Mucosa of rectum (tissue), 2 donors: ENCODE data around the gene DCXR.

Source experiments
- H3K27ac ChIP-seq, 2 donors: one replicate each; pipeline ENCODE4 v1.7.0; 2013; ENCODE audit warnings: inconsistent platforms in 2 of 2, low read depth in 2 of 2, low read length in 2 of 2
- H3K27me3 ChIP-seq, 2 donors: one replicate each; pipeline ENCODE4 v1.7.0; 2013; ENCODE audit warnings: low read length in 2 of 2; ENCODE audit not compliant: control insufficient read depth in 2 of 2, insufficient read depth in 2 of 2
- H3K36me3 ChIP-seq, 2 donors: one replicate each; pipeline ENCODE4 v1.7.0; 2013; ENCODE audit warnings: low read length in 2 of 2; ENCODE audit not compliant: control insufficient read depth in 2 of 2, insufficient read depth in 2 of 2
- H3K4me1 ChIP-seq, 2 donors: one replicate each; pipeline ENCODE4 v1.7.0; 2013; ENCODE audit warnings: low read length in 2 of 2, mild to moderate bottlenecking in 1 of 2; ENCODE audit not compliant: control insufficient read depth in 2 of 2, insufficient read depth in 2 of 2
- H3K4me3 ChIP-seq, 2 donors: one replicate each; pipeline ENCODE4 v1.7.0; 2013; ENCODE audit warnings: low read length in 2 of 2
- H3K9ac ChIP-seq, 2 donors: one replicate each; pipeline ENCODE4 v1.7.0; 2013; ENCODE audit warnings: low read length in 2 of 2, low read depth in 1 of 2, mild to moderate bottlenecking in 1 of 2
- H3K9me3 ChIP-seq, 2 donors: one replicate each; pipeline ENCODE4 v1.7.0; 2013; ENCODE audit warnings: low read length in 2 of 2; ENCODE audit not compliant: control insufficient read depth in 2 of 2
- donor health status: healthy.
- donor health status: Normal muscosa, but diverticular disease.

The DCXR gene

GRCh38 chr17:82016061-82016874 is 21.2 kb downstream of the DCXR start:
- Histone ChIP-seq H3K4me1 (peaks cover 3 to 5% of the 10 kb centered on the region in 2 donors), H3K36me3 (peaks cover 0 to 3% of the 10 kb centered on the region in 2 donors), H3K4me3 (no peak overlapping the region), H3K27me3 (no peaks in the 10 kb centered on the region), H3K27ac (no peak overlapping the region), H3K9ac (no peak overlapping the region), H3K9me3 (no peaks in the 10 kb centered on the region)

GRCh38 chr17:82015311-82015971 is 22.1 kb downstream of the DCXR start:
- Histone ChIP-seq H3K27me3 (no peaks in the 10 kb centered on the region), H3K9me3 (no peaks in the 10 kb centered on the region), H3K4me1 (no peaks in the 10 kb centered on the region), H3K4me3 (no peak overlapping the region), H3K27ac (no peak overlapping the region), H3K36me3 (peaks cover 0 to 3% of the 10 kb centered on the region in 2 donors), H3K9ac (no peak overlapping the region)

GRCh38 chr17:82014971-82015310 is 22.6 kb downstream of the DCXR start:
- H3K27me3 ChIP-seq = no peaks in the 10 kb centered on the region
- no peak overlapping the region for H3K27ac ChIP-seq
- H3K4me3 ChIP-seq = no peak overlapping the region
- H3K9ac ChIP-seq = no peak overlapping the region
- H3K9me3 ChIP-seq = no peaks in the 10 kb centered on the region
- H3K36me3 ChIP-seq = peaks cover 0 to 3% of the 10 kb centered on the region in 2 donors
- H3K4me1 ChIP-seq = no peaks in the 10 kb centered on the region

- no peaks in the 10 kb centered on the region for H3K27me3 ChIP-seq
- H3K27ac ChIP-seq = no peak overlapping the region
- H3K4me3 ChIP-seq = no peak overlapping the region
- no peak overlapping the region for H3K9ac ChIP-seq
- H3K36me3 ChIP-seq = peaks cover 0 to 3% of the 10 kb centered on the region in 2 donors
- H3K4me1 ChIP-seq = no peaks in the 10 kb centered on the region
- no peaks in the 10 kb centered on the region for H3K9me3 ChIP-seq
Measured at GRCh38 chr17:82014432-82014831, 23.1 kb downstream of the DCXR start.

GRCh38 chr17:82013772-82014321 is 23.6 kb downstream of the DCXR start:
- H3K27me3 ChIP-seq = no peaks in the 10 kb centered on the region
- no peak overlapping the region for H3K9ac ChIP-seq
- no peaks in the 10 kb centered on the region for H3K4me1 ChIP-seq
- no peak overlapping the region for H3K4me3 ChIP-seq
- no peaks in the 10 kb centered on the region for H3K9me3 ChIP-seq
- peaks cover 0 to 3% of the 10 kb centered on the region in 2 donors for H3K36me3 ChIP-seq
- no peak overlapping the region for H3K27ac ChIP-seq

GRCh38 chr17:82013341-82013740 is 24.2 kb downstream of the DCXR start:
- Histone ChIP-seq H3K9ac (no peak overlapping the region), H3K4me3 (no peak overlapping the region), H3K36me3 (peaks cover 0 to under 1% of the 10 kb centered on the region in 2 donors), H3K27me3 (no peaks in the 10 kb centered on the region), H3K4me1 (no peaks in the 10 kb centered on the region), H3K9me3 (no peaks in the 10 kb centered on the region), H3K27ac (peak overlapping the region in 1 of 2 donors; percentile 38)

- H3K27ac ChIP-seq = peak overlapping the region in 1 of 2 donors; percentile 38
- no peak overlapping the region for H3K4me3 ChIP-seq
- H3K36me3 ChIP-seq = no peaks in the 10 kb centered on the region
- H3K9me3 ChIP-seq = no peaks in the 10 kb centered on the region
- no peaks in the 10 kb centered on the region for H3K27me3 ChIP-seq
- no peak overlapping the region for H3K9ac ChIP-seq
- H3K4me1 ChIP-seq = no peaks in the 10 kb centered on the region
Measured at GRCh38 chr17:82012640-82013295, 24.7 kb downstream of the DCXR start.

GRCh38 chr17:82012261-82012639 is 25.2 kb downstream of the DCXR start:
- H3K9ac ChIP-seq = no peak overlapping the region
- H3K27ac ChIP-seq = no peak overlapping the region
- H3K4me1 ChIP-seq = no peaks in the 10 kb centered on the region
- no peaks in the 10 kb centered on the region for H3K27me3 ChIP-seq
- H3K4me3 ChIP-seq = no peak overlapping the region
- no peaks in the 10 kb centered on the region for H3K36me3 ChIP-seq
- no peaks in the 10 kb centered on the region for H3K9me3 ChIP-seq

GRCh38 chr17:82011617-82012187 is 25.8 kb downstream of the DCXR start:
- Histone ChIP-seq H3K4me3 (no peak overlapping the region), H3K27ac (no peak overlapping the region), H3K9me3 (no peaks in the 10 kb centered on the region), H3K4me1 (no peaks in the 10 kb centered on the region), H3K36me3 (no peaks in the 10 kb centered on the region), H3K27me3 (no peaks in the 10 kb centered on the region), H3K9ac (no peak overlapping the region)
